Left colon (tissue), 2 donors: Measurements from ENCODE around the gene ATXN1. TPM values are rescaled to one million over a fixed set of nuclear protein-coding genes. Genes with fewer than 3 reads are reported as not detected.
"Not testable (repeated sequence)": the region's sequence is repeated elsewhere in the genome, so short reads cannot be mapped to it uniquely, and the experiment has no call there.

Source experiments
- ATAC-seq: fragments of 200-7000 bp; cut with Tn5 transposase; one replicate; pipeline ENCODE4 v1.9.1; 2020; ENCODE audit warnings: mild to moderate bottlenecking, moderate library complexity
- DNase-seq, 2 donors: peaks; one replicate each; pipeline ENCODE4 v3.0.0-alpha.2; 2020
- intact Hi-C, 2 donors: fragments of 100-400 bp; cut with DNase I in 1 of 2; cut with micrococcal nuclease in 1 of 2; formaldehyde crosslinking; loops; one replicate each; pipeline versions ENCODE4 v1.11.2 to v1.14.0; 2022; cut with DNase I, micrococcal nuclease
- total RNA-seq, 2 donors: library from RNA; stranded (reverse); fragmentation: NEBNext Ultra II Directional; extraction: Animal tissue kit (Norgen Biotek cat#: 25700); gene quantifications; one replicate each; pipeline ENCODE4 v1.2.1, GENCODE V29; 2021
- donor health status: DM: no; HTN: no; CAD: no.
- donor health status: DM: yes; HTN: yes; CAD: no.

Gene ATXN1
- total RNA-seq, 2 donors from 2014 or later, result 26.9 to 55.1 TPM

GRCh38 chr6:16468991-16469615, 292.2 kb downstream of the ATXN1 start:
- ATAC-seq (no peak), DNase-seq (no peak)
- intact Hi-C loops, result no loop called here

GRCh38 chr6:16466800-16467553, 294.3 kb downstream of the ATXN1 start:
- DNase-seq, result no peak
- intact Hi-C loops, result no loop called here
- ATAC-seq, result no peak

GRCh38 chr6:16464045-16464444, 297.2 kb downstream of the ATXN1 start:
- intact Hi-C loops, result no loop called here
- DNase-seq (no peak), ATAC-seq (no peak)

- intact Hi-C loops, DNase-seq, ATAC-seq: not testable (repeated sequence)
Observed at GRCh38 chr6:16463246-16463645, 298.0 kb downstream of the ATXN1 start.

GRCh38 chr6:16461491-16461890, 299.8 kb downstream of the ATXN1 start:
- intact Hi-C loops, result no loop called here
- no peak for ATAC-seq
- DNase-seq, result no peak

GRCh38 chr6:16459472-16459871, 301.8 kb downstream of the ATXN1 start:
- DNase-seq, intact Hi-C loops, ATAC-seq: not testable (repeated sequence)

GRCh38 chr6:16452348-16452747, 308.9 kb downstream of the ATXN1 start:
- no peak for ATAC-seq
- intact Hi-C loops, result no loop called here
- no peak for DNase-seq

GRCh38 chr6:16450821-16451220, 310.4 kb downstream of the ATXN1 start:
- no peak for DNase-seq
- no peak for ATAC-seq
- intact Hi-C loops, result no loop called here

- DNase-seq (no peak), ATAC-seq (no peak)
- intact Hi-C loops, result no loop called here
Observed at GRCh38 chr6:16450285-16450684, 311.0 kb downstream of the ATXN1 start.

- no peak for DNase-seq
- intact Hi-C loops, result no loop called here
- no peak for ATAC-seq
Observed at GRCh38 chr6:16446273-16446672, 315.0 kb downstream of the ATXN1 start.

GRCh38 chr6:16442031-16442430, 319.2 kb downstream of the ATXN1 start:
- ATAC-seq (no peak), DNase-seq (no peak)
- intact Hi-C loops, result no loop called here

GRCh38 chr6:16441262-16441661, 320.0 kb downstream of the ATXN1 start:
- DNase-seq, result no peak
- intact Hi-C loops, result no loop called here
- ATAC-seq, result no peak

GRCh38 chr6:16440636-16441212, 320.5 kb downstream of the ATXN1 start:
- ATAC-seq (no peak), DNase-seq (no peak)
- intact Hi-C loops, result no loop called here

- DNase-seq, result no peak
- ATAC-seq, result no peak
Observed at GRCh38 chr6:16438718-16439591, 322.3 kb downstream of the ATXN1 start.

GRCh38 chr6:16437984-16438383, 323.3 kb downstream of the ATXN1 start:
- intact Hi-C loops, result no loop called here

More at GRCh38 chr6:16438718-16439591, 322.3 kb downstream of the ATXN1 start:
- intact Hi-C loops, result no loop called here

GRCh38 chr6:16437095-16437494, 324.2 kb downstream of the ATXN1 start:
- ATAC-seq, result no peak
- intact Hi-C loops, result no loop called here

More at GRCh38 chr6:16437984-16438383, 323.3 kb downstream of the ATXN1 start:
- ATAC-seq (no peak), DNase-seq (no peak)

GRCh38 chr6:16436550-16436949, 324.7 kb downstream of the ATXN1 start:
- intact Hi-C loops, result no loop called here
- ATAC-seq, result no peak
- DNase-seq, result no peak

More at GRCh38 chr6:16437095-16437494, 324.2 kb downstream of the ATXN1 start:
- DNase-seq, result no peak

GRCh38 chr6:16434885-16435284, 326.4 kb downstream of the ATXN1 start:
- intact Hi-C loops, result no loop called here
- ATAC-seq (no peak), DNase-seq (no peak)

GRCh38 chr6:16433338-16433890, 327.8 kb downstream of the ATXN1 start:
- DNase-seq (no peak), ATAC-seq (no peak)
- intact Hi-C loops, result no loop called here
